ENCODE data around the gene MALL.
"Not testable (repeated sequence)": the region's sequence is repeated elsewhere in the genome, so short reads cannot be mapped to it uniquely, and the experiment has no call there.

MALL gene

GRCh38 chr2:110049769-110050168 lies 65.9 kb downstream of the MALL start:
- DNase-seq, result not testable (repeated sequence)

GRCh38 chr2:110048255-110049197 lies 67.1 kb downstream of the MALL start:
- DNase-seq, result not testable (repeated sequence)

- not testable (repeated sequence) for DNase-seq
These were observed 68.4 kb downstream of the MALL start for GRCh38 chr2:110047225-110047624.

GRCh38 chr2:110041941-110042660 lies 73.5 kb downstream of the MALL start:
- DNase-seq, result not testable (repeated sequence)

GRCh38 chr2:110037336-110037735 lies 78.3 kb downstream of the MALL start:
- DNase-seq, result not testable (repeated sequence)

GRCh38 chr2:110035384-110035783 lies 80.2 kb downstream of the MALL start:
- DNase-seq, result not testable (repeated sequence)

- DNase-seq, result not testable (repeated sequence)
These were observed 80.7 kb downstream of the MALL start for GRCh38 chr2:110034935-110035334.

Data from activated effector memory CD4-positive, alpha-beta T cell treated with Interleukin-2 at 50 U/mL for 16 hours (primary cell).